Hepatic stellate cell (primary cell): ENCODE measurements around the gene VTA1.

Experiments used
- DNase-seq: peaks from one replicate; pipeline ENCODE4 v3.0.0; 2011; ENCODE audit warnings: low spot score

The VTA1 gene

GRCh38 chr6:142271476-142271875 lies 124.4 kb downstream of the VTA1 start:
- no peak for DNase-seq
